HFF-Myc (cell line): ENCODE results near the gene CFAP119.

ENCODE experiments used
- DNase-seq: peaks from one replicate; pipeline ENCODE4 v3.0.0-alpha.2; 2011; ENCODE audit warnings: low read depth; ENCODE audit errors: extremely low read depth
- H3K4me3 ChIP-seq: replicated peaks from 2 replicates; pipeline ENCODE4 v1.5.1; 2011; ENCODE audit warnings: low read depth, mild to moderate bottlenecking, control low read depth, low read length
- CTCF ChIP-seq: IDR thresholded peaks from 2 replicates; pipeline ENCODE4 v1.5.1; 2012; ENCODE audit warnings: mild to moderate bottlenecking, low read depth, low read length, control low read depth; ENCODE audit errors: missing control alignments

CFAP119 gene

DNA sequence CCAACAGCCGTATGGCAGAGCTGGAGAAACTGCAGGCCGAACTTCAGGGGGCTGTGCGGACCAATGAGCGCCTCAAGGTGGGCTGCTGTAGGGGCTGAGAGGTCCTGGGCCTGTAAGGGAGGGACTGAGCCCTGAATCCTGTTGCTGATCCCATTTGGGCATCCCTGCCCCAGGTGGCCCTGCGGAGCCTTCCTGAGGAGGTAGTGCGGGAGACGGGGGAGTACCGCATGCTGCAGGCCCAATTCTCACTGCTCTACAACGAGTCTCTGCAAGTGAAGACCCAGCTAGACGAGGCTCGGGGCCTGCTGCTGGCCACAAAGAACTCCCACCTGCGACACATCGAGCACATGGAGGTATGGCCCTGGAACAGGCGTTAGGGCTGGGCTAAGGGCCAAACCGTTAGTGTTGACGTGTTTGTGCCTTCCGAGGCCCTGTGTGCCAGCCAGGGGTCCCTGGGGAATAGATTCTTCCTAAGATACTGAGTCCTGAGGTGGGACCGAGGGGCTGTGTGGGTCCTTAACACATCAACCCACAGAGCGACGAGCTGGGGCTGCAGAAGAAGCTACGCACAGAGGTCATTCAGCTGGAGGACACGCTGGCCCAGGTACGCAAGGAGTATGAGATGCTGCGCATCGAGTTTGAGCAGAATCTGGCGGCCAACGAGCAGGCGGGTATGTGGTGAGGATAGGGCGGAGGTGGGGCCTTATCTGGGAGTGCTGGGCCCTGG, 4.5 kb upstream of the CFAP119 start:
- no peak for TF ChIP-seq CTCF
- no peak for DNase-seq
- H3K4me3 ChIP-seq: no peak overlapping the region

GRCh38 chr16:30764816-30765465, 3.1 kb upstream of the CFAP119 start:
- H3K4me3 ChIP-seq: no peak overlapping the region
- DNase-seq: no peak
- TF ChIP-seq CTCF: no peak

GRCh38 chr16:30764086-30764485, 2.2 kb upstream of the CFAP119 start:
- no peak for DNase-seq
- no peak for TF ChIP-seq CTCF
- no peak overlapping the region; the same call in 1 of the 2 replicates for H3K4me3 ChIP-seq

- TF ChIP-seq CTCF: no peak
- H3K4me3 ChIP-seq: peak overlapping the region; percentile 94
- DNase-seq: no peak
These were observed 1.3 kb upstream of the CFAP119 start for GRCh38 chr16:30762991-30763725.

DNA sequence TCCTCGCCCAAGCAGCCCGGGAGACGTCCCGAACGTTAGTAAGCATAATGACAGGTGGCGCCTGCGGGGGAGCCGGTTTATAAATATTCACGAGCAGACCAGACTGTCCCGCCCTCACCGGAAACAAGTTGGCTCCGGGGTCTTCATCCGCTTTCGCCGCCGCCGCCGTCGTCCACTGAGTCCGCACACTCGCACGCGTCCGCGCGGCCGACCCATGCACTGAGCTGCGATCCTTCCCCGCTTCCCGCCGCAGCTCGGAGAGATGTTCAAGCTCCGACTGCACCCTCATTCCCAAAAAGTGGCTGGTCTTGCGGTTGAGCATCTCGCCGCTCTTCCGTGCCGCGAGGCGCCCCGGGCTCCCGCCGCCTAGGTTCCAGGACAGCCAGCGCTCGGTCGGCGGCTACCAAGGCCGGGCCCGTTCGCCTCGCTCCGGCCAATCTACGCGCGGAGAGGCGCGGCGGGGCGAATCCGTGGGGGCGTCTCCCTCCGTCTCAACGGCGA, 385 bp downstream of the CFAP119 start:
- H3K4me3 ChIP-seq: peak overlapping the region; percentile 94
- no peak for DNase-seq
- TF ChIP-seq CTCF: no peak

GRCh38 chr16:30760577-30761426, 1.1 kb downstream of the CFAP119 start:
- no peak for DNase-seq
- no peak for TF ChIP-seq CTCF
- H3K4me3 ChIP-seq: peak overlapping the region; percentile 94
